GM19240 (cell line): ENCODE measurements around the gene MCC.

Experiments used
- DNase-seq: peaks from one replicate; pipeline ENCODE4 v3.0.0; 2011; ENCODE audit warnings: low spot score; ENCODE audit not compliant: insufficient read length

MCC gene

DNA sequence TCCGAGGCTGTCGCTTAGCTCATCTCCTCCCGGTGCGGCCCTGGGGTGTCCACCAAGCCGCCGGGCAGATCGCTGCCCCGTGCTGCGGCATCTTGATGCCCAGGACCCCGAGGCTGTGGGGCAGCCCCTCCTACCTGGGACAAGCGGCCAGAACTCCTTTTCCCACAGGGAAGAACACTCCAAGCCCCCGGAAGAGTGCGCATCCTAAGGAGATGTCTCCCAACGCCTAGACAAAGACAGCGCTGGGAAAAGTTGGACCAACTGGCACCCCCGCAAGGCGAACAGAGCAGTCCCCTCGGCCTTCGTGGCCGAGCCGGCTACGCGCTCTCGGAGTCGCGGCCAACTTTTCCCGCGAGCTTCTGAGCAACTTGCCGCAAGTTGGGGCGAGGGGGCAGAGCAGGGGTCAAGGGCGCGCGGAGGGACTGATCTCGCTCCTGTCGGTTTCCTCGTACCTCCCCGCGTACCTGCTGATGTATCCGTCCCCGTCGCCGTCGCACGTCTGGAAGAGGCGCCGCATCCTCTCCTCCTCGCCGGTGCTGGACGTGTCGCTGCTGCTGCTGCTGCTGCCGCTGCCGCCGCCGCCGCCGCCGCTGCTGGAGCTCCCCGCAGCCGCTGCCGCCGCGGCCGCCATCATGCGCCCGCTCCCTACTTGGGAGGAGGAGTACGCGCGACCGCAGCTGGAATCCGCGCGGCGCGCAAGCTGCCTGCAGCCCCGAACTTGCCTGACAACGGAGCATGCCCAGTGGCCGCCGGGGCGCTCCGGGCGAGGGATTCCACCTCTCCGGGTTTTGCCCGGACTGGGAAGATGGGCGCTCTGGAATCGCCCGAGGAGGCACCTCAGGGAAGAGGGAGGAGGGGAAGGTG is at the start of gene MCC:
TSS of gene MCC (minus strand) at position 673 of the 864 bp plus-strand sequence.
- DNase-seq: no peak

DNA sequence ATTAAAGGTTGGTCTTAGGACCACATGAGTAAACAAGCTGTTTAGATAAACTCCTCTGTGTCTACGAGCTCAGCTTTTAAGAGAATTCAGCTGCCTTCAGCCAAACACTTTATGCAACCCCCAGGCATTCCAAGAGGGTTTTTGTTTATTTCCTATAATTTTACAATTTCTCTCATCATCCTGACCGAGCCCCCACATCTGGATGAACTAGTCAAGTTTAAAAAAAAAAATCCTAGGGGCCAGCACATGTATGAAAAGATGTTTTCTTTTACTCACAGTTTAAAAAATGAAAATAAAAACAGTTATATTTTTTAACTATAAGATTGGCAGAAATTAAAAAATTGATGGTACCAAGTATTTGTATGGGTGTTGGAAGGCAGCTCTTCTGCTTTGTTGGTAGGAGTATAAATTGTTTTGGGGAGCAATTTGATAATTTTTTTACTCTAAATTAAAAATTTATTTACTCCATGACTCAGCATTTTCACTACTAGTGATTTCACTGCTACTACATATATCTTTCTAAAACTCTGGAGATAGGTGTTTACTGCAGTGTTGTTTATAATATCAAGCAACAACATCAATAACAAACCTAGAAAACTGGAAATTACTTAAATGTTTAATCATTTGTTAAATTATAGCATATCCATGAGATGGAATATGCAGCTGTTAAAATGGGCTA is 43.4 kb upstream of the MCC start:
- no peak for DNase-seq

DNA sequence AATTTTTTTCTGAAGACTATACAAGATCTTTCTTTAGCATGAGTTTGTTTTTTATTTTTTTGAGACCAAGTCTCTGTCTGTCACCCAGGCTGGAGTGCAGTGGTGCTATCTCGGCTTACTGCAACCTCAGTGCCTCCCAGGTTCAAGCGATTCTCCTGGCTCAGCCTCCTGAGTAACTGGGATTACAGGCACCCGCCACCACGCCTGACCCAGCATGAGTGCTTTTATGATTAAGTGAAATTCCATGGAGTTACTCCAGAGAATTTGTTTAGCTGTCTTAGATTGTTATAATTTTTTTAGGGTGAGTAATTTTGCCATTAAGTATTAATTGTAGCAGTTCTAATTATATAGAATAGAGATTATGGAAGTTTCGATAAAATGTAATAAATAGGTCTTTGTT is 39.5 kb upstream of the MCC start:
- DNase-seq: no peak

DNA sequence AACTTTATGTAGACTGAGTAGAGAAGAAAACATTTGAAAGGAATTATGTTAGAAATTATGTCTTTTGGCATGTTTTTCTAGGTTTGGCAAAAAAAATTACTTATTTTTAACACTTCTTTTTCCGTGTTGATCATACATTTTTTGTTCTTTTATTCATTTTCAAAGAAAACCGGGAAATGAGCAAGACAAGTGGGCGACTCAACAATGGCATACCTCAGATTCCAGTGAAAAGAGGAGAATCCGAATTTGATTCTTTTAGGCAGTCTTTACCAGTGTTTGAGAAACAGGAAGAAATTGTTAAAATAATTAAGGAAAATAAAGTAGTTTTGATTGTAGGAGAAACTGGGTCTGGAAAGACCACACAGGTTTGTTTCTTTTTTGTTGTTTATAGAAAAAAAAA is 38.2 kb upstream of the MCC start:
- no peak for DNase-seq

DNA sequence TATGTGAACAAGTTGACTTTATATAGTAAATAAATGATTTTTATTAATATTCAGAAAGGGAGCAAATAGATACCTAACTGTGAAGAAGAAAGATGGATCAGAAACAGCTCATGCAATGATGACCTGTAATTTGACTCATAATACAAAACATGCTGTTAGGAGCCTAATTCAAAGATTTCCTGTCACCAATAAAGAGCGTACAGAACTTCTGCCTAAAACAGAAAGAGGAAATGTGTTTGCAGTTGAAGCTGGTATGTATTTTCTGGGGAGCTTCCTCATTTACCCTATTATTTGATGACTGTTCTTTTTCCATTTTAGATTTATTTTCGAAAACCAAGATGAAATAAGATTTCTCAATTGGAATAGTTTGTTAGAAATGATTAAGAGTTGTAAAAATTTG is 36.7 kb upstream of the MCC start:
- DNase-seq: no peak

DNA sequence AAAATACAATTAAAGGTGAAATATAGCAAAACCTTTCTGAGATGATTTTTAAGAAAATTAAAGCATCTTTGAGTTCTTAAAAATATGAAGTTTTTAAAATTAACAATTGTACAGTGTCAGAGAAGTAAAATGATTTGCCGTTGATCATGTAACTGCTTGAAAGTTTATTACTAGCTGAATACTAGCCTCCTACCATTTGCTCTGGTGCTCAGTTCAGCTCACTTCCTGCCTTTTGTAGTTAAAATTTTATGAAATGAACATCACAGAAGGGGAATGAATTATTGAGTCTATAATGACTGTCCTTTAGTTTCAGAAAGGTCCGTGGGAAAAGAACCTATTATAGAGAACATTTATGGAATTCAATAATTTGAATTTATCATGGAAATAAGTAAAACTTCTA is 34.9 kb upstream of the MCC start:
- no peak for DNase-seq

DNA sequence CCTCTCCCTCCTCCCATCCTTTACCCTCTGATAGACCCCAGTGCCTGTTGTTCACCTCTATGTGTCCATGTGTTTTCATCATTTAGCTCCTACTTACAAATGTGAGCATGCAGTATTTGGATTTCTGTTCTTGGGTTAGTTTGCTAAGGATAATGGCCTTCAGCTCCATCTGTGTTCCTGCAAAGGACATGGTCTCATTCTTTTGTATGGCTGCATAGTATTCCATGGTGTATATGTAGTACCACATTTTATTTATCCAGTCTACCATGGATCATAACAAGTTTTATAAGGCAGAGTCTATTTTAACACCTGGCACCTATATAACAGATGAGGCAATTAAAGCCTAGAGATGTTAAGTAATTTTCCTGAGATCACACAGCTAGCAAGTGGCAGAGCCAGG is 32.6 kb upstream of the MCC start:
- DNase-seq: no peak

DNA sequence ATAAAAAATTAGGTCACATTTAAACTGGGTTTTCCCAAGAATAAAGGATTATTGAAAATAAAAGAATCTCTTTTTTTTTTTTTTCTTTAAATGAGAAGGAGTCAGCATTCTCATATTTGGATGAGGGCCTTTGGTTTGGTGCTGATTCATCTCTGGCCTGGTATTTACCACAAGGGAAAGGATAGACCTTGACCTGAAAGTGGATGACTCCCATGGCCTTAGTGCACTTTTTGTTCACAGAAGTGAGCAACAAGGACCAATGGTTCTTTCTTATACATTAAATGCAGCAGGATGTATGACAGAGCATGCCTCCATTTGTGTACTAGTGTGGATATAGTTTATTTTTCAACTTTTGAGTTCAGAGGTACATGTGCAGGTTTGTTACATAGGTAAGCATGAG is 32.2 kb upstream of the MCC start:
- no peak for DNase-seq

DNA sequence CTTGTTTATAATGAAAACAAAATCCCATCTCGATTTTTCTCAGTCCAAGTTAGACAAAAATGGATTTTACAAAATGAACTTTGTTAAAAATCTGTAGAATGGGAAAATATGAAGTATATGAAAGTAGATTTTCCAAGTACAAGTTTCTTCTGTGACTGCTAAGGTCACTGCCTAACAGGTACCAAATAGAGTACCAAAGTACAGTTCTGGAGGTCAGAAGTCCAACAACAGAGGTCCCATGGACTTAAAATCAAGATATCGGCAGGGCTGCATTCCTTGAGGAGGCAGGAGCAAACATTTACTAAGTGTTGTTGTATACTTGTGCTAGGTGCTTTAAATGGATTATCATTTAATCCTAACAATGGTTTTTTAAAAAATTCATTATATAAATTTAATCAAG is 31.2 kb upstream of the MCC start:
- DNase-seq: no peak

DNA sequence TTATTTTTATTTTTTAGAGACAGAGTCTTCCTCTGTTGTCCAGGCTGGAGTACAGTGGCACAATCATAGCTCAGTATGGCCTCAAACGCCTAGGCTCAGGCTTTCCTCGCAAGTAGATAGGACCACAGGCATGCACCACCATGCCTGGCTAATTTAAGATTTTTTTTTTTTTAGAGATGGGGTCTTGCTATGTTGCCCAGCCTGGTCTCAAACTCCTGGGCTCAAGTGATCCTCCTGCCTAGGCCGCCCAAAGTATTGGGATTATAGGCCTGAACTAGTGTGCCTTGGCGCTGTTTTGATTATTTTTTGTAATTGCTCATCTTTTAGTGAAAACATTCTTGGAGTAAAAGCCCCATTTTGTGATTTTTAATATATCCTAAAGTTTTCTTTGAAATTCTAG is 30.6 kb upstream of the MCC start:
- DNase-seq: no peak

DNA sequence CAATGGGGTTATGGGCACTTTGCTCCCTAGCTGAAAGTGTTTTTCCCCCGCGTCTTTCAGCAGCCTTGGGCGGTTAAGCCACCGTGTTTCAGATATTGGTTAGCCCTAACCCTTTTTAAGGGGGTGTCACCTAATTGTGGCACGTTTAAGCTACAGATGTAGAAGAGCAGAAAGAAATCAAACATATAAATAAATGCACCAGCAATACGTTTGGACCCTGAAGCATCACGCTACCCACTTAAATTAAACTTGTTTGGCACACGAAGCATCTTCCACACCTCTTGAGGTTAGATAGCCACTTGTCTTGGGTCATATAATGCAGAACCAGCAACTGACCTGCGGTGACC is 26.0 kb upstream of the MCC start:
- DNase-seq: no peak

DNA sequence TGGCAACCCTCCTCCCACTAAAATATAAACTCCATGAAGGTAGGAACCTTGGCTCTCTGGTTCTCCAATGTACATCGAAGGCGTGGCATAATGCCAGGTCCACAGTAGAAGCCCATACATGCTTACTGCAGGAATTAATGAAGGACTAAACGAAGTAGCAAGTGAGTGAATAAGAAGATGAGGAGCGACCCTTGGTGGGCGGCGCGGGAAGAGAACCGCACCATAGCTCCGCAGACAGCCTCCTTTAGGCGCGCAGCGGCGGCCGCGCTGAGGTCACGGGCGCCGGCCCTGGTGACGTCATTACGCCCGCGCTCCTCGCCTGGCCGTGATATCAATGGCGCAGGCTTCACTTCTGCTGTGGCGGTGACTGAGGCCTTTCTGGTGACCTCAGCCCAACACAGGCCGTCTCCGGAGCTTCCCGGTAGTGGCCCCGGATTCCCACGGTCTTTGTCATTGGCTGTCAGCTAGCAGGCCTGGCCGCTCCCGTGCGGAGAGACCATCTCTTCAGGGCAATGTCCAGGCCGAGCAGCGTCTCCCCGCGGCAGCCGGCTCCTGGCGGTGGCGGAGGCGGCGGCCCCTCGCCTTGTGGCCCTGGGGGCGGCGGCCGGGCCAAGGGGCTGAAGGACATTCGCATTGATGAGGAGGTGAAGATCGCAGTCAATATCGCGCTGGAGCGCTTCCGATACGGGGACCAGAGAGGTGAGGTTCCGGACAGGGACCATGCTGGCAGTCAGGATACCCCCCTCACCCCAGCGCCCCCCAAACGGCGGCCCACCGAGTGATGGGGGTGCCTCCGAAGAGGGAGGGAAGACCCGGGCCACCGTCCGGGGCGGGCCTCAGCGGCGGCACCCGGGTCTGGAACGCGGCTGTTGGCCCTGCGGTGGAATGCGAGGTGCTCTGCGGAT is 25.4 kb upstream of the MCC start, which contains the start of gene YTHDC2:
TSS of gene YTHDC2 (plus strand) at position 311 of the 905 bp plus-strand sequence. CDS start at position 513, 202 bp downstream.
- DNase-seq: peak; percentile 43

DNA sequence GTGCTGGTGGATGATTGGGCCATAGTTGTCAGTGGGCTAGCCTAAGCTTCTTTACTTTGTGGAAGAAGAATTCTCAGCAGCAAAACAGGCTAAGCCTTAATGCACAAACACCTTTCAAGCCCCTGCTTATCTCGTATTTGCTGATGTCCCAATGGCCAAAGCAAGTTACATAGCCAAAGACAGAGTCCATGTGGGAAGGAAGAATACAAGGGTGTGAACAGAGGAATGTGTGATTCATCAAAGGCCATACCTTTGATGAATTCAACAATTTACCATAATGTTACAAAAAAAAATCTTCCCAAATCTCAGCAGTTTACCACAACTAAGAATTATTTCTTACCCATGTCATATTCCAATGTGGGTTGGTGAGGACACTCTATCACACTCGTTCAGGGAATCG is 24.1 kb upstream of the MCC start:
- DNase-seq: no peak

DNA sequence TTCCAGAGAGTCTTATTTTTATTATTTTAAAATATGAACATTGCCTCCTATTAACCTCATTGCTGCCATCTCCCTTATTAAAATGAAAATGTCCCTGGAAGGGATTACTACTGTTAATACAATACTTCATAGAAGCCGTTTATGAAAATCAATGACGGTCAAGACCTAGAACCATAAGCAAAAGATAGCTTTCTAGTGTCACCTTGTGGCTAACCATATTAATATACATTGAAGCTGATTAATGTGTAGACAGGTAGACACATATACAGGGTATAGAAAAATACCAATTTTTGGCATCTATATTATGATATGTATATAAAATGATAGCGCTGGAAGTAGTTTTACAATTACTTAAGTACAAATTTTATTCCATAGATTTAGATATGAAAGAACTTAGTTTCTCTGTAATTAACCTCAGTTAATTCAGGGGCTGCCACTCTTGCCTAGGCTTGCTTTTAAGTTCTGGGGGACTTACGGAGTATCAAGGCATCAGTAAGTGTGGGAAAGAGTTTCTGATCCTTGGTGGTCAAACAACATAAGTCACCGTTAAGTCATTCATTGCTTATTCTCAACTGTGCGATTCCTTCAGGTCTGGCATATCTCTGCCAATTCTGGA is 22.7 kb upstream of the MCC start:
- no peak for DNase-seq

DNA sequence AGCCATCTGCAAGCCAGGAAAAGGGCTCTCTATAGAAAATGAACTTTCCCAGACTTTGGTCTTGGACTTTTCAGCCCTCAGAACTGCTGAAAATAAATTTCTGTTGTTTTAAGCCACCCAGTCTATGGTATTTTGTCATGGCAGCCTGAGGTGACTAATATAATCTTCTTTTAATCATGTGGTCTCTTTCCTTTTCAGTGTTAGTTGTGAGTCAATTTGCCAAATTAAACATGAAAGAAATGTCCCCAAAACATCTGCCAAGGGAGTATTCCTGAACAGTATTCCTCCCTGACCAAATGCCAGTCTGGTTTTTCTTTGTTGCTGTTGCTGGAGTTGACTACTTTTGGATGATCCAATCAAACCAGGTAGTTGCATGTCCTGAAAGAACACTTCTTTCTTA is 20.5 kb upstream of the MCC start:
- no peak for DNase-seq

DNA sequence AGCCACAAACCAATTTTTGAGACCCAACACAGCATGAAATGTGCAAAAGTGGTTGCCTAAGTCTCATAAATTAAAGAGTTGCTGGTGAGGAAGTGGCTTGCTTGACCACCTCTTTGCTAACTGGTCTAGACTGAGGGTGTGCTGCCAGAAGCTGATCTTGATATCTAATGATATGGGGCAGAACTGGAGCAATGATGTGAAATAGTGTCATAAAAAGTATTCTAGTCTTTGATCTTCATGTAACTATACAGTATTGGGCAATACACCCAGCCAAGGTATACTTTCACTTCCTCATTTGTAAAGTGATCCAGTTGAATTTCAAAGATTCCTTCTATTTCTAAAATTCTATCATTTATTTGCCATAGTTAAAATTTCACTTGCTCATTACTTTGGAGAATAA is 19.3 kb upstream of the MCC start:
- DNase-seq: no peak

DNA sequence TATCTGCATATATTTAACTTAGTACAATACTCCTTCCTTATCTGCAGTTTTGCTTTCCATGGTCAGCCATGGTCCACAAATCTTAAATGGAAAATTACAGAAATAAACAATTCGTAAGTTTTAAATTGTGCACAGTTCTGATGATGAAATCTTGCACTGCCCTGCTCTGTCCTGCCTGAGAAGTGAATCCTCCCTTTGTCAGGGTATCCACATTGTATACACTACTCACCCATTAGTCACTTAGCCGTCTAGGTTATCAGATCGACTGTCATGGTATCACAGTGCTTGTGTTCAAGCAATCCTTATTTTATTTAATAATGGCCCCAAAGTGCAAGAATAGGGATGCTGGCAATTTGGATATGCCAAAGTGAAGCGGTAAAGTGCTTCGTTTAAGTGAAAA is 16.9 kb upstream of the MCC start:
- no peak for DNase-seq

DNA sequence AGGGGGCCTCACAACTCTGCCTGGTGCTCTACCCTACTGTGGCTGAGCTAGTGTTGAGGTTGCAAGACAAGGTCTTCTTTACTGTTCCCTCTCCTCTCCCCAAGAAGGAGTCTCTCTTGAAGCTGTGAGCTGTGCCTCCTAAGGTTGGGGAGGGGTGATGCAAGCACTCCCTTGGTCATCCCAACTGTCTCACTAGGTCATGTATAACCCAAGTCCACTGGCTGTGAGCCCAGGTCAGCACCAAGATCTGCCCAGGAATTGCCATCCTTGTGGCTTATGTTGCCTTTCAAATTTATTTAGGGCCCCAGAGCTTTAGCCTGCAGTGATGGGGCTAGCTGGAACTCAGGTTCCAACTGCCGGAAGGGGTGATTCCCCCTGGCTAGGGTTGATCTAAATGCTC is 14.9 kb upstream of the MCC start:
- DNase-seq: no peak

DNA sequence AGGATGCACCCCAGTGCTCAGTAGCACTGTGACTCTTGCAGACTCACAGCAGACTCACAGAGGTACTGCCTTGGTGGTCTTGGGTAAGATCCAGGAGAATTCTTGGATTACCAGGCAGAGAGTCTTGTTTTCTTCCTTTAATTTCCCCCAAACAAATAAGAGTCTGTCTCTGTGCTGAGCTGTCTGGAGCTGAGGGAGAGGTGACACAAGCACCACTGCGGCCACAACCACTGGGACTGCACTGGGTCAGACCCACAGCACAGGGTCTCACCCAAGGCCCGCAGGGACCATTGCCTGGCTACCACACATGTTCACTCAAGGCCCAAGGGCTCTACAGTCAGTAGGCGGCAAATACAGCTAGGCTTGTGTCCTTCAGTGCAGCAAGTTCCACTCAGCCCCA is 13.8 kb upstream of the MCC start:
- DNase-seq: no peak

DNA sequence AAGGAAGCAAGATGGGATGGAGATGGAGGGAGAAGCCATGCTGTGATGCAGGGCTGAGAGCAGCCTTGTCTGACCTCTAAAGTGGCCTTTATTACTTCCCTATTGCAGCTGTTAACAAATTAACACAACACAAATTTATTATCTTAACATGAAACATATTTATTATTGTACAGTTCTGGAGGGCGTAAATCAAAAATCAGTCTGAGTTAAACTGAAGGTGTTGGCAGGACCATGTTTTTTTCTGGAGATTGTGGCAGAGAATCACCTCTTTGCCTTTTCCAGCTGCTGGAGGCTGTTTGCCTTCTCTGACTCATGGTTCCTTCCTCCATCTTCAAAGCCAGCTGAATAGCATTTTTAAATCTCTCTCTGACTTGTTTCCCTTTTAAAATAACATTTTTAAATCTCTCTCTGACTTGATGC is 7.2 kb upstream of the MCC start:
- no peak for DNase-seq

DNA sequence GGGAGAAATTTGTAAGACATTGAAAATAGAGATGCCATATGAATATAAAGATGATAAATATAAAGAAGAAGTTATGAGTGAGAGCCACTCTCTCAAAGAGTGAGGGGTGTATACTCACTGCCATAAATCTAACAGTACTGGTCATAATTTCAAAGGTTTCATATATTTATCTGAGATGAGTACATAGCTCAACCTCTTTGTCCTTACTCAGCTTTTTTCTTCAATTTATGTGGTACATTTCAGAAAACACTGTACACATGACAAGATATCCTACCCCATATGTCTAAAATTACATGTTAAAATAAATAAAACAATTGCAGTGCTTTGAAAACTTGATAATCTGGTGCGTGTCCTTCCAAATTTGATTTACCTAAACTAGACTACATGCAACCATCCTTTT is 5.2 kb upstream of the MCC start:
- no peak for DNase-seq

DNA sequence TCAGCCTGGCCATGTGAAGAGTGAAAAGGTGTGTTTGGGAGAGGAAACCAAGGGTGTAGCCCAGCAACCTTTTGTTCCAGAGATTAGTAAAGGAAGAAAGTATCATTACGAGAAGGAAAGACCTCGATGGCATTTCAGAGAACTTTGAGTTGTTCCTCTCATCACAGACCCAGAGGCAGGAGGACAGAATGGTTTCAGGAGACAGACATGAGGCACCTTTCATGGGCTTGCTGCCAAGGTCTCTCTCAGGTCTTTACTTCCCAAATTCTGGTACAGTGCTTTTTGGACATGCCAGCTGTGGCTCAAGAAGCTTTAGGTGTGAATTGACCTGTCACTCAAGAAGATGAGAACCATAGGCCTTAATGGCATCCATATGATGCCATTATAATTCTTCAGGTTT is 2.8 kb upstream of the MCC start:
- DNase-seq: no peak
